PC-3 (cell line): ENCODE data around the gene FOLR1.

Source experiments
- EZH2 ChIP-seq: fragments of 300-600 bp; sonication (generic); IDR thresholded peaks from one replicate; pipeline ENCODE4 v1.6.1; 2017; ENCODE audit warnings: antibody characterized with exemption, mild to moderate bottlenecking, low read length; ENCODE audit not compliant: unreplicated experiment
- EZH2phosphoT487 ChIP-seq: fragments of 300-600 bp; sonication (generic); IDR thresholded peaks from 2 replicates; pipeline ENCODE4 v1.6.1; 2018; ENCODE audit warnings: mild to moderate bottlenecking, antibody characterized with exemption, low read length, borderline replicate concordance
- TF ChIP-seq, protein P1 (sequence below): fragments of 300-600 bp; sonication (generic); conservative IDR thresholded peaks from 2 replicates; pipeline ENCODE4 v1.5.1; 2017; ENCODE audit warnings: antibody characterized with exemption, low read depth, mild to moderate bottlenecking, low read length

- TF ChIP-seq, protein P1, sequence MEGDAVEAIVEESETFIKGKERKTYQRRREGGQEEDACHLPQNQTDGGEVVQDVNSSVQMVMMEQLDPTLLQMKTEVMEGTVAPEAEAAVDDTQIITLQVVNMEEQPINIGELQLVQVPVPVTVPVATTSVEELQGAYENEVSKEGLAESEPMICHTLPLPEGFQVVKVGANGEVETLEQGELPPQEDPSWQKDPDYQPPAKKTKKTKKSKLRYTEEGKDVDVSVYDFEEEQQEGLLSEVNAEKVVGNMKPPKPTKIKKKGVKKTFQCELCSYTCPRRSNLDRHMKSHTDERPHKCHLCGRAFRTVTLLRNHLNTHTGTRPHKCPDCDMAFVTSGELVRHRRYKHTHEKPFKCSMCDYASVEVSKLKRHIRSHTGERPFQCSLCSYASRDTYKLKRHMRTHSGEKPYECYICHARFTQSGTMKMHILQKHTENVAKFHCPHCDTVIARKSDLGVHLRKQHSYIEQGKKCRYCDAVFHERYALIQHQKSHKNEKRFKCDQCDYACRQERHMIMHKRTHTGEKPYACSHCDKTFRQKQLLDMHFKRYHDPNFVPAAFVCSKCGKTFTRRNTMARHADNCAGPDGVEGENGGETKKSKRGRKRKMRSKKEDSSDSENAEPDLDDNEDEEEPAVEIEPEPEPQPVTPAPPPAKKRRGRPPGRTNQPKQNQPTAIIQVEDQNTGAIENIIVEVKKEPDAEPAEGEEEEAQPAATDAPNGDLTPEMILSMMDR = no peak
- no peak for TF ChIP-seq EZH2phosphoT487
- TF ChIP-seq EZH2 = no peak
These were observed 12.9 kb downstream of the FOLR1 start for GRCh38 chr11:72204886-72205285.
